ENCODE results near the gene RABEP2. TPM values are rescaled to one million over a fixed set of nuclear protein-coding genes. Genes with fewer than 3 reads are reported as not detected.
A peak's percentile ranks its signal among the peaks of the same experiment; 100 is the strongest.

RABEP2 gene
- total RNA-seq, 1 experiment from 2014 or later, result 17.5 TPM

DNA sequence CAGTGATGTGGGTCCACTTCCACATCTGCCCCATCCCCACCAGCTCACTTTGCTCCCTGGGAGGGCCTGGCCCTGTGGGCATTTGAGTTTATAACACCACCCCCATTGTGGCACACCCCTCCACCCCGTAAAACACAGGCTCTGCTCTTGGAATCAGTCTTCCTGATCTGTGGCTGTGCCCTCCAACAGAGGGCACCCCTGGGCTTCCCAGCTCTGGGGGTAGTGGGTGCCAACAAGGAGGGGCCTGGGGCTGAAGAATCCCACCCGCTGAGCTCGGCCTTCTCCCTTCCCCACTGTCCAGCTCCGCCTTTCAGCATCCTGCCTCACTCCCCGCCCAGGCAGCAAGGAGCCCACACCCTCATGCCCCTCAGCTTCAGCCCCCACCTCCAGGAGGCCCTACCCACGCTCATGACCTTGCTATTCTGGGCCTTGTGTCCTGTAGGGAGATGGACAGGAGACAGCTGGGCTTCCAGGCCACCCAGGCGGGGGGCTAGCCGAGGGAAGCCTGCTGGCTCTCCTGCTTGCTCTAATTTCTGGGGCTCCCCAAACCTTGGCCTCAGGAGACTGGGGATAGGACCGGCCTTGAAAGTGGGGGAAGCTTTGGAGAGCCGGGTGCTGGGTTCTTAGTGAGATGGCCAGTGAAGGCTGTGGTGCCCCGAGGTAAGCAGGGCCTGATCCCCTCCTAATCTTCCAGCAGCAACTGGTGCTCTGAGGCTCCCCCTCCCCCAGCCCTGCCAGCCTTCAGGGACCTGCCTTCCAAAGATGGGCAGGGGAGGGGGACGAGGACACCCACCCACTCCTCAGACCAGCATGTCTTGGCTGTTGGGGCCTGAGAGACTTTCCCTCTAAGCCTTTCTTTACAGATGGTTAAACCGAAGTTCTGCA, 49.7 kb downstream of the RABEP2 start:
- Mint-ChIP-seq H3K4me1 (peaks cover 20 to 41% of the 10 kb centered on the region in 2 experiments), H3K27ac (peak overlapping the region in 2 of 3 experiments; percentile 27 to 63; a peak in 1 of 7 replicates), H3K4me3 (no peak overlapping the region), H3K27me3 (ENCODE audit: low read depth) (peaks cover 2% of the 10 kb centered on the region), H3K9me3 (no peaks in the 10 kb centered on the region; a peak in 2 of 5 replicates), H3K36me3 (ENCODE audit: insufficient read depth in 1 of 3, low read depth in 3 of 3) (peaks cover under 1 to 34% (median 26%) of the 10 kb centered on the region in 3 experiments; a peak in 6 of 7 replicates)
- Histone ChIP-seq H3K4me1 (ENCODE audit: insufficient read depth, low read length) (no peaks in the 10 kb centered on the region), H2AK5ac (ENCODE audit: insufficient read length, low read length) (no peak overlapping the region), H3K23me2 (ENCODE audit: insufficient read length, low read depth, low read length, poor library complexity, severe bottlenecking) (peaks cover 10% of the 10 kb centered on the region), H3K4me2 (ENCODE audit: insufficient read depth, insufficient read length, low read length) (no peak overlapping the region), H3K79me1 (ENCODE audit: insufficient read depth, low read depth, low read length, poor library complexity, severe bottlenecking) (no peaks in the 10 kb centered on the region), H3K56ac (ENCODE audit: insufficient read length, low read depth, low read length) (no peak overlapping the region), H4K20me1 (ENCODE audit: control insufficient read depth, insufficient read depth, insufficient read length) (peaks cover 5% of the 10 kb centered on the region), H2AFZ (ENCODE audit: low read length) (no peak overlapping the region), H3K18ac (ENCODE audit: insufficient read length, low read depth, low read length) (no peak overlapping the region), H2BK15ac (ENCODE audit: low read depth, low read length) (no peak overlapping the region), H3K27me3 (ENCODE audit: insufficient read depth, low read length) (no peaks in the 10 kb centered on the region), H2BK20ac (ENCODE audit: low read depth, low read length, poor library complexity, severe bottlenecking) (no peak overlapping the region), H2BK120ac (ENCODE audit: low read depth, low read length, poor library complexity, severe bottlenecking) (no peak overlapping the region), H3K23ac (ENCODE audit: insufficient read length, low read depth, low read length) (no peak overlapping the region), H2BK12ac (ENCODE audit: insufficient read length, low read depth, low read length) (no peak overlapping the region), H3K9me3 (ENCODE audit: control insufficient read depth, low read depth, low read length) (no peaks in the 10 kb centered on the region), H3K9ac (ENCODE audit: extremely low read depth, insufficient read length, low read length) (no peak overlapping the region), H4K8ac (replicated peaks; ENCODE audit: insufficient read length, low read depth, low read length) (no peak overlapping the region), H4K5ac (ENCODE audit: insufficient read length, low read depth, low read length) (no peak overlapping the region), H2BK5ac (ENCODE audit: insufficient read length, low read length) (no peak overlapping the region), H4K91ac (ENCODE audit: insufficient read length, low read depth, low read length) (no peak overlapping the region), H3K79me2 (ENCODE audit: insufficient read depth, low read length) (no peaks in the 10 kb centered on the region), H3K27ac (ENCODE audit: insufficient read length, low read depth, low read length) (no peak overlapping the region), H3K4ac (ENCODE audit: low read depth, low read length) (no peak overlapping the region), H3T11ph (ENCODE audit: low read length) (no peak overlapping the region), H3K14ac (ENCODE audit: insufficient read depth, low read length) (no peak overlapping the region; the same call in 1 of the 2 replicates)
- no peak for DNase-seq
- WGBS (ENCODE audit: extremely low coverage, insufficient read length, low lambda C conversion rate), result no CpG with 5 or more reads among the region's 13 CpGs
- TF ChIP-seq, protein P1, sequence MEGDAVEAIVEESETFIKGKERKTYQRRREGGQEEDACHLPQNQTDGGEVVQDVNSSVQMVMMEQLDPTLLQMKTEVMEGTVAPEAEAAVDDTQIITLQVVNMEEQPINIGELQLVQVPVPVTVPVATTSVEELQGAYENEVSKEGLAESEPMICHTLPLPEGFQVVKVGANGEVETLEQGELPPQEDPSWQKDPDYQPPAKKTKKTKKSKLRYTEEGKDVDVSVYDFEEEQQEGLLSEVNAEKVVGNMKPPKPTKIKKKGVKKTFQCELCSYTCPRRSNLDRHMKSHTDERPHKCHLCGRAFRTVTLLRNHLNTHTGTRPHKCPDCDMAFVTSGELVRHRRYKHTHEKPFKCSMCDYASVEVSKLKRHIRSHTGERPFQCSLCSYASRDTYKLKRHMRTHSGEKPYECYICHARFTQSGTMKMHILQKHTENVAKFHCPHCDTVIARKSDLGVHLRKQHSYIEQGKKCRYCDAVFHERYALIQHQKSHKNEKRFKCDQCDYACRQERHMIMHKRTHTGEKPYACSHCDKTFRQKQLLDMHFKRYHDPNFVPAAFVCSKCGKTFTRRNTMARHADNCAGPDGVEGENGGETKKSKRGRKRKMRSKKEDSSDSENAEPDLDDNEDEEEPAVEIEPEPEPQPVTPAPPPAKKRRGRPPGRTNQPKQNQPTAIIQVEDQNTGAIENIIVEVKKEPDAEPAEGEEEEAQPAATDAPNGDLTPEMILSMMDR (conservative IDR thresholded peaks at IDR 0.05), result no peak
